Astrocyte (in vitro differentiated cells and primary cell): ENCODE results near the gene NPHP4. TPM values are rescaled to one million over a fixed set of nuclear protein-coding genes. Genes with fewer than 3 reads are reported as not detected.

ENCODE experiments used
- DNase-seq: peaks from one replicate; pipeline ENCODE4 v3.0.0-alpha.2; 2010; ENCODE audit warnings: low read depth
- FAIRE-seq: peaks from 2 replicates; lab custom pipeline; 2011; peaks lifted over from hg19 to GRCh38; lab: Jason Lieb, UNC
- H2AFZ ChIP-seq: 2 replicates; pipeline ENCODE4 v1.6.0; 2012; ENCODE audit warnings: low read depth, low read length, inconsistent platforms
- H3K27ac ChIP-seq: 2 replicates; pipeline ENCODE4 v1.5.1; 2011; ENCODE audit warnings: low read depth, low read length, inconsistent platforms
- H3K27me3 ChIP-seq: 2 replicates; pipeline ENCODE4 v1.6.0; 2011; ENCODE audit warnings: low read length, inconsistent platforms; ENCODE audit not compliant: insufficient read depth
- H3K36me3 ChIP-seq: 2 replicates; pipeline ENCODE4 v1.5.1; 2011; ENCODE audit warnings: low read length, inconsistent platforms; ENCODE audit not compliant: insufficient read depth
- H3K4me1 ChIP-seq: 2 replicates; pipeline ENCODE4 v1.5.1; 2011; ENCODE audit warnings: low read length, inconsistent platforms; ENCODE audit not compliant: insufficient read depth
- H3K4me2 ChIP-seq: 2 replicates; pipeline ENCODE4 v1.6.0; 2012; ENCODE audit warnings: low read length, inconsistent platforms
- H3K4me3 ChIP-seq: 2 replicates; pipeline ENCODE4 v1.5.1; 2011; ENCODE audit warnings: low read depth, mild to moderate bottlenecking, low read length, inconsistent platforms; ENCODE audit not compliant: insufficient read depth
- H3K79me2 ChIP-seq: 2 replicates; pipeline ENCODE4 v1.6.0; 2012; ENCODE audit warnings: mild to moderate bottlenecking, low read length, inconsistent platforms; ENCODE audit not compliant: insufficient read depth
- H3K9ac ChIP-seq: 2 replicates; pipeline ENCODE4 v1.6.0; 2012; ENCODE audit warnings: mild to moderate bottlenecking, low read length, inconsistent platforms
- H3K9me3 ChIP-seq: 2 replicates; pipeline ENCODE4 v1.5.1; 2012; ENCODE audit warnings: low read depth, mild to moderate bottlenecking, low read length, inconsistent platforms; ENCODE audit not compliant: insufficient read depth
- H4K20me1 ChIP-seq: 2 replicates; pipeline ENCODE4 v1.6.0; 2012; ENCODE audit warnings: low read length, inconsistent platforms; ENCODE audit not compliant: insufficient read depth
- H3K27ac Mint-ChIP-seq: one replicate; pipeline ENCODE4 v1.8.0; 2021; ENCODE audit warnings: mild to moderate bottlenecking, mixed read lengths; ENCODE audit not compliant: unreplicated experiment
- H3K27me3 Mint-ChIP-seq: one replicate; pipeline ENCODE4 v1.8.0; 2021; ENCODE audit warnings: low read depth, mixed read lengths; ENCODE audit not compliant: unreplicated experiment
- H3K36me3 Mint-ChIP-seq: one replicate; pipeline ENCODE4 v1.8.0; 2021; ENCODE audit warnings: low read depth, mixed read lengths; ENCODE audit not compliant: unreplicated experiment
- H3K4me1 Mint-ChIP-seq: one replicate; pipeline ENCODE4 v1.8.0; 2021; ENCODE audit warnings: low read depth, mixed read lengths; ENCODE audit not compliant: unreplicated experiment
- H3K4me3 Mint-ChIP-seq: one replicate; pipeline ENCODE4 v1.8.0; 2021; ENCODE audit warnings: mild to moderate bottlenecking, moderate library complexity, mixed read lengths; ENCODE audit not compliant: unreplicated experiment
- H3K9me3 Mint-ChIP-seq: one replicate; pipeline ENCODE4 v1.8.0; 2021; ENCODE audit warnings: mild to moderate bottlenecking, mixed read lengths; ENCODE audit not compliant: unreplicated experiment
- EZH2 ChIP-seq: IDR thresholded peaks from 2 replicates; pipeline ENCODE4 v1.6.1; 2012; ENCODE audit warnings: mild to moderate bottlenecking, low read length, inconsistent platforms; ENCODE audit not compliant: insufficient read depth
- total RNA-seq: library from RNA; stranded (reverse); gene quantifications from 2 replicates; pipeline ENCODE4 v1.2.1, GENCODE V29; 2021
- TF ChIP-seq, protein P1 (sequence below): IDR thresholded peaks from 2 replicates; pipeline ENCODE4 v1.5.1; 2011; ENCODE audit warnings: low read depth, mild to moderate bottlenecking, inconsistent platforms, low read length, moderate library complexity; ENCODE audit not compliant: insufficient read depth

NPHP4 gene
- total RNA-seq, 1 donor from 2014 or later = 8.4 TPM

DNA sequence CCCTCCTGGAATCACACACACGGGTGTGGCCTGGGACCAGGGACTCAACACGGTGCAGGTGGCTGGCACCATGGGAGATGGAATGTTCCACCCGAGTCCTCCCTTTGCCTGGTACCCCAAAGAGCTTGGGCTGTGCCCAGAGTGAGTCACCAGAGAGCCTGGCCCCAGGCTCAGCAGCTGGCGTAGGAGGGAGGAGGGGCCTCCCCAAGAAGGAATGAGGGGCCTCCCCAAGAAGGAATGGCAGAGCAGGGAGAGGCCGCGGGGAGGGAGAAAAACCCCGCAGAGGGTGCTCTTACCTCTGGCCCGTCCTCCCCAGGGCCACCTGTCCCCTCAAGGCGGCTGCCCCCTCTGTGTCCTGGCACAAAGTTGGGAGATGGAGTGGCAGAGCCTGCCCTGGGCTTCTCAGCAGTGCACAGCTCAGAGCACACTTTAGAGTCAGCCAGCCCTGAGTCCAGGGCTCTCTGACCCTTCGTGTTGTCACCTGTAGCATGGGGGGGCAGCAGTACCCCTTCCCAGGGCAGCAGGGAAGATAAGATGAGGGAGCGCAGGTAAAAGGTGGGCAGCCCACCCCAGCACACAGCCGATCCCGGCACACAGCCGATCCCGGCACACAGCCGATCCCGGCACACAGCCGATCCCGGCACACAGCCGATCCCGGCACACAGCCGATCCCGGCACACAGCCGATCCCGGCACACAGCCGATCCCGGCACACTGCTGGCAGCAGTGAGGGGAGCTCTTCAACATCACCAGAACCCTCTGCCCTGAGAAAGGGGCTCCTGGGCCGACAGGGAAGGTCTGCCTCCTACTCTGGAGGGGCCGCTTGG, 33.3 kb upstream of the NPHP4 start:
- no peak overlapping the region for H3K27ac Mint-ChIP-seq
- Histone ChIP-seq H3K4me3 (no peak overlapping the region), H3K4me1 (peaks cover 10% of the 10 kb centered on the region), H3K9me3 (no peaks in the 10 kb centered on the region), H3K9ac (no peak overlapping the region), H3K27ac (no peak overlapping the region), H2AFZ (no peak overlapping the region), H3K27me3 (peaks cover 16% of the 10 kb centered on the region), H3K36me3 (no peaks in the 10 kb centered on the region), H3K4me2 (peak overlapping the region; percentile 15), H4K20me1 (peaks cover 4% of the 10 kb centered on the region), H3K79me2 (no peaks in the 10 kb centered on the region)
- H3K9me3 Mint-ChIP-seq = no peaks in the 10 kb centered on the region
- TF ChIP-seq, protein P1, sequence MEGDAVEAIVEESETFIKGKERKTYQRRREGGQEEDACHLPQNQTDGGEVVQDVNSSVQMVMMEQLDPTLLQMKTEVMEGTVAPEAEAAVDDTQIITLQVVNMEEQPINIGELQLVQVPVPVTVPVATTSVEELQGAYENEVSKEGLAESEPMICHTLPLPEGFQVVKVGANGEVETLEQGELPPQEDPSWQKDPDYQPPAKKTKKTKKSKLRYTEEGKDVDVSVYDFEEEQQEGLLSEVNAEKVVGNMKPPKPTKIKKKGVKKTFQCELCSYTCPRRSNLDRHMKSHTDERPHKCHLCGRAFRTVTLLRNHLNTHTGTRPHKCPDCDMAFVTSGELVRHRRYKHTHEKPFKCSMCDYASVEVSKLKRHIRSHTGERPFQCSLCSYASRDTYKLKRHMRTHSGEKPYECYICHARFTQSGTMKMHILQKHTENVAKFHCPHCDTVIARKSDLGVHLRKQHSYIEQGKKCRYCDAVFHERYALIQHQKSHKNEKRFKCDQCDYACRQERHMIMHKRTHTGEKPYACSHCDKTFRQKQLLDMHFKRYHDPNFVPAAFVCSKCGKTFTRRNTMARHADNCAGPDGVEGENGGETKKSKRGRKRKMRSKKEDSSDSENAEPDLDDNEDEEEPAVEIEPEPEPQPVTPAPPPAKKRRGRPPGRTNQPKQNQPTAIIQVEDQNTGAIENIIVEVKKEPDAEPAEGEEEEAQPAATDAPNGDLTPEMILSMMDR = no peak
- no peak for TF ChIP-seq EZH2
- DNase-seq (no peak), FAIRE-seq (no peak)
- no peaks in the 10 kb centered on the region for H3K4me1 Mint-ChIP-seq
- no peak overlapping the region for H3K4me3 Mint-ChIP-seq
- peaks cover 15% of the 10 kb centered on the region for H3K27me3 Mint-ChIP-seq
- no peaks in the 10 kb centered on the region for H3K36me3 Mint-ChIP-seq

DNA sequence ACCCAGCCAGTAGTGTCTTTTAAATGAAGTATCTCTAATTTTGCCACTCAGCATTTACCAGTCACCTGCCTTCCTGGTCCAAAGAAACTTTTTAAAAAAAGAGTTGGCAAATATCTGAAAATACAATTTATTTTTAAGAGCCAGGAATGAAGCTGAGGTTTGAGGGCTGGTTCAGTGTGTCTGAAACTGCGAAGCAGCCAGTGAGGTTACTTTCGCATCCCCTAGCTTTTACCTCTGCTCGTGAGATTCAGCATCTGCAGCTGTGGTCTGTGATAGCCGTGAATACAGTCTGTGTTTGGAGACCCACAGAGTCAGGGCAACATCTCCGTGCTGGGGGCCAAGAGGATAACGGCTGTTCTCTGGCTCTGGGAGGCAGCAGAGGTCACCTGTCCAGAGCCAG, 32.2 kb upstream of the NPHP4 start:
- Histone ChIP-seq H3K36me3 (no peaks in the 10 kb centered on the region), H4K20me1 (peaks cover 4% of the 10 kb centered on the region), H3K9ac (no peak overlapping the region), H3K4me1 (peaks cover 10% of the 10 kb centered on the region), H3K79me2 (no peaks in the 10 kb centered on the region), H3K27ac (no peak overlapping the region), H3K4me3 (no peak overlapping the region), H3K4me2 (no peak overlapping the region), H3K27me3 (peaks cover 15% of the 10 kb centered on the region), H3K9me3 (no peaks in the 10 kb centered on the region), H2AFZ (no peak overlapping the region)
- Mint-ChIP-seq H3K27ac (no peak overlapping the region), H3K4me1 (no peaks in the 10 kb centered on the region), H3K27me3 (peaks cover 21% of the 10 kb centered on the region), H3K36me3 (no peaks in the 10 kb centered on the region), H3K4me3 (no peak overlapping the region), H3K9me3 (no peaks in the 10 kb centered on the region)
- no peak for TF ChIP-seq EZH2
- TF ChIP-seq, protein P1 = no peak
- DNase-seq = no peak
- FAIRE-seq = no peak

DNA sequence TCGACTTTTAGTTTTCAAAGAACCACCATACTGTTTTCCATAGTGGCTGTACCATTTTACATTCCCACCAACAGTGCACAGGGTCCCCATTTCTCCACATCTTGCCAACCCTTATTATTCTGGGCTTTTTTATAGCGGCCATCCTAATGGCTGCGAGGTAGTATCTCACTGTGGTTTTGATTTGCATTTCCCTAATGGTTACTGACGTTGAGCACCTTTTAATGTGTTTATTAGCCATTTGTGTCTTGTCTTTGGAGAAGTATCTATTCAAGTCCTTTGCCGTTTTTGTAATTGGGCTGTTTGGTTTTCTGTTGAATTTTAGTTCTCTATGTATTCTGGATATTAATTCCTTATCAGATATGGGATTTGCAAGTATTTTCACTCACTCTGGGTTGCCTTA, 31.1 kb upstream of the NPHP4 start:
- no peaks in the 10 kb centered on the region for H3K9me3 ChIP-seq
- no peaks in the 10 kb centered on the region for H3K79me2 ChIP-seq
- no peak for TF ChIP-seq EZH2
- TF ChIP-seq, protein P1 = no peak
- DNase-seq = no peak
- Mint-ChIP-seq H3K36me3 (no peaks in the 10 kb centered on the region), H3K9me3 (no peaks in the 10 kb centered on the region), H3K4me3 (no peak overlapping the region), H3K27me3 (peaks cover 21% of the 10 kb centered on the region), H3K4me1 (no peaks in the 10 kb centered on the region), H3K27ac (no peak overlapping the region)
- no peak overlapping the region for H3K4me2 ChIP-seq
- H3K27ac ChIP-seq = no peak overlapping the region
- H3K4me1 ChIP-seq = peaks cover 10% of the 10 kb centered on the region
- peaks cover 15% of the 10 kb centered on the region for H3K27me3 ChIP-seq
- no peak overlapping the region for H2AFZ ChIP-seq
- no peak overlapping the region for H3K4me3 ChIP-seq
- peaks cover 4% of the 10 kb centered on the region for H4K20me1 ChIP-seq
- no peak for FAIRE-seq
- no peak overlapping the region for H3K9ac ChIP-seq
- H3K36me3 ChIP-seq = no peaks in the 10 kb centered on the region
